ENCODE results near the gene REST. TPM values are rescaled to one million over a fixed set of nuclear protein-coding genes. Genes with fewer than 3 reads are reported as not detected.
A peak's percentile ranks its signal among the peaks of the same experiment; 100 is the strongest.

REST gene
- total RNA-seq, 2 donors from 2014 or later, result 88.2 to 92.2 TPM

GRCh38 chr4:56874923-56875322 lies 32.8 kb upstream of the REST start:
- H3K27ac ChIP-seq (ENCODE audit: low read depth, low read length), result peak overlapping the region; percentile 30
- no peaks in the 10 kb centered on the region for H3K9me3 ChIP-seq (ENCODE audit: control insufficient read depth, low read length)
- WGBS, 2 experiments (ENCODE audit: insufficient coverage in 1 of 2, insufficient read length in 1 of 2), result 90 to 92% methylated on average over 5 to 6 of the region's 6 CpGs
- no peaks in the 10 kb centered on the region for H3K27me3 ChIP-seq (ENCODE audit: control insufficient read depth, insufficient read depth, low read length, poor library complexity, severe bottlenecking)
- Mint-ChIP-seq H3K9me3 (no peaks in the 10 kb centered on the region), H3K4me1 (peaks cover 18% of the 10 kb centered on the region), H3K27ac (no peak overlapping the region), H3K36me3 (ENCODE audit: low read depth) (no peaks in the 10 kb centered on the region), H3K27me3 (ENCODE audit: insufficient read depth) (no peaks in the 10 kb centered on the region), H3K4me3 (no peak overlapping the region)
- no peaks in the 10 kb centered on the region for H3K36me3 ChIP-seq (ENCODE audit: control insufficient read depth, insufficient read depth, low read length)
- no peak overlapping the region for H3K4me3 ChIP-seq (ENCODE audit: low read length)
- no peak for TF ChIP-seq CTCF (conservative IDR thresholded peaks at IDR 0.05)
- DNase-seq, result no peak
- H3K4me1 ChIP-seq (ENCODE audit: control insufficient read depth, insufficient read depth, low read length), result no peaks in the 10 kb centered on the region
- H3K9ac ChIP-seq (ENCODE audit: extremely low read depth, low read length, poor library complexity, severe bottlenecking), result no peak overlapping the region

- Histone ChIP-seq H3K9ac (ENCODE audit: extremely low read depth, low read length, poor library complexity, severe bottlenecking) (no peak overlapping the region), H3K9me3 (ENCODE audit: control insufficient read depth, low read length) (no peaks in the 10 kb centered on the region), H3K4me1 (ENCODE audit: control insufficient read depth, insufficient read depth, low read length) (no peaks in the 10 kb centered on the region), H3K4me3 (ENCODE audit: low read length) (no peak overlapping the region), H3K27me3 (ENCODE audit: control insufficient read depth, insufficient read depth, low read length, poor library complexity, severe bottlenecking) (no peaks in the 10 kb centered on the region), H3K27ac (ENCODE audit: low read depth, low read length) (no peak overlapping the region), H3K36me3 (ENCODE audit: control insufficient read depth, insufficient read depth, low read length) (no peaks in the 10 kb centered on the region)
- H3K9me3 Mint-ChIP-seq, result no peaks in the 10 kb centered on the region
- DNase-seq, result no peak
- 92 to 93% methylated on average over 3 to 4 of the region's 4 CpGs for WGBS, 2 experiments (ENCODE audit: insufficient coverage in 1 of 2, insufficient read length in 1 of 2)
- H3K27me3 Mint-ChIP-seq (ENCODE audit: insufficient read depth), result no peaks in the 10 kb centered on the region
- H3K27ac Mint-ChIP-seq, result no peak overlapping the region
- H3K36me3 Mint-ChIP-seq (ENCODE audit: low read depth), result no peaks in the 10 kb centered on the region
- TF ChIP-seq CTCF (conservative IDR thresholded peaks at IDR 0.05), result no peak
- H3K4me3 Mint-ChIP-seq, result no peak overlapping the region
- peaks cover 15% of the 10 kb centered on the region for H3K4me1 Mint-ChIP-seq
Measured at GRCh38 chr4:56876264-56876663, 31.4 kb upstream of the REST start.

GRCh38 chr4:56879996-56880395 lies 27.7 kb upstream of the REST start:
- H3K9me3 Mint-ChIP-seq, result peaks cover 7% of the 10 kb centered on the region
- Histone ChIP-seq H3K27me3 (ENCODE audit: control insufficient read depth, insufficient read depth, low read length, poor library complexity, severe bottlenecking) (no peaks in the 10 kb centered on the region), H3K4me1 (ENCODE audit: control insufficient read depth, insufficient read depth, low read length) (no peaks in the 10 kb centered on the region), H3K27ac (ENCODE audit: low read depth, low read length) (no peak overlapping the region), H3K9me3 (ENCODE audit: control insufficient read depth, low read length) (no peaks in the 10 kb centered on the region), H3K4me3 (ENCODE audit: low read length) (no peak overlapping the region), H3K9ac (ENCODE audit: extremely low read depth, low read length, poor library complexity, severe bottlenecking) (no peak overlapping the region), H3K36me3 (ENCODE audit: control insufficient read depth, insufficient read depth, low read length) (no peaks in the 10 kb centered on the region)
- 86 to 100% methylated on average over 1 to 3 of the region's 3 CpGs for WGBS, 2 experiments (ENCODE audit: insufficient coverage in 1 of 2, insufficient read length in 1 of 2)
- H3K4me1 Mint-ChIP-seq, result peaks cover 9% of the 10 kb centered on the region
- DNase-seq, result no peak
- TF ChIP-seq CTCF (conservative IDR thresholded peaks at IDR 0.05), result no peak
- H3K36me3 Mint-ChIP-seq (ENCODE audit: low read depth), result no peaks in the 10 kb centered on the region
- H3K4me3 Mint-ChIP-seq, result no peak overlapping the region
- peaks cover under 1% of the 10 kb centered on the region for H3K27me3 Mint-ChIP-seq (ENCODE audit: insufficient read depth)
- H3K27ac Mint-ChIP-seq, result no peak overlapping the region

All from endodermal cell (in vitro differentiated cells).